IMR-90 (cell line): Measurements from ENCODE around the gene GADL1. TPM values are rescaled to one million over a fixed set of nuclear protein-coding genes. Genes with fewer than 3 reads are reported as not detected.

Source experiments
- ATAC-seq: fragments of 200-7000 bp; cut with Tn5 transposase; 2 replicates; pipeline ENCODE4 v1.9.1; 2020; ENCODE audit warnings: low read depth, mild to moderate bottlenecking, moderate library complexity
- BruUV-seq: library from RNA; stranded (reverse); fragments of 400-500 nt; replicated peaks from 2 replicates; lab custom pipeline; 2021; lab: Mats Ljungman, UMichigan
- CTCF ChIA-PET: fragments of 300-600 bp; formaldehyde crosslinking; extraction: SDS; loops from one replicate; lab custom pipeline; 2021; ENCODE audit warnings: antibody characterized with exemption; lab: Yijun Ruan, JAX
- POLR2A ChIA-PET: fragments of 300-600 bp; sonication (Branson Sonifier 250); formaldehyde crosslinking; loops from one replicate; lab custom pipeline; 2022; ENCODE audit warnings: antibody characterized with exemption; ENCODE audit not compliant: unreplicated experiment; lab: Charles Lee
- DNase-seq: peaks from one replicate; pipeline ENCODE4 v3.0.0; 2013
- H2AFZ ChIP-seq: replicated peaks from 2 replicates; pipeline ENCODE3; 2013; ENCODE audit warnings: low read length, mild to moderate bottlenecking; ENCODE audit not compliant: poor library complexity
- H2AK5ac ChIP-seq: 2 replicates; pipeline ENCODE4 v1.6.1; 2013; ENCODE audit warnings: low read depth, low read length, inconsistent platforms
- H2AK9ac ChIP-seq: replicated peaks from 2 replicates; pipeline ENCODE3; 2013; ENCODE audit warnings: mild to moderate bottlenecking, low read depth, low read length, moderate library complexity; ENCODE audit not compliant: poor library complexity
- H2BK120ac ChIP-seq: 2 replicates; pipeline ENCODE4 v1.6.1; 2013; ENCODE audit warnings: low read depth, low read length, inconsistent platforms
- H2BK15ac ChIP-seq: 3 replicates; pipeline ENCODE4 v1.6.1; 2013; ENCODE audit warnings: low read depth, low read length, inconsistent platforms
- H2BK20ac ChIP-seq: 2 replicates; pipeline ENCODE4 v1.6.1; 2013; ENCODE audit warnings: low read depth, mild to moderate bottlenecking, inconsistent platforms, low read length, moderate library complexity
- H2BK5ac ChIP-seq: 2 replicates; pipeline ENCODE4 v1.6.1; 2013; ENCODE audit warnings: mild to moderate bottlenecking, low read depth, low read length, inconsistent platforms; ENCODE audit not compliant: poor library complexity, severe bottlenecking
- H3K14ac ChIP-seq: replicated peaks from 2 replicates; pipeline ENCODE4 v1.6.1; 2013; ENCODE audit warnings: low read depth, low read length, inconsistent platforms
- H3K18ac ChIP-seq: 2 replicates; pipeline ENCODE4 v1.6.1; 2013; ENCODE audit warnings: low read depth, low read length, control low read depth
- H3K23ac ChIP-seq: 2 replicates; pipeline ENCODE4 v1.6.1; 2013; ENCODE audit warnings: low read depth, low read length, inconsistent platforms
- H3K27ac ChIP-seq: 2 replicates; pipeline ENCODE4 v1.5.1; 2013; ENCODE audit warnings: mild to moderate bottlenecking, control low read depth, low read length; ENCODE audit not compliant: insufficient read depth
- H3K27me3 ChIP-seq: 2 replicates; pipeline ENCODE4 v1.6.1; 2013; ENCODE audit warnings: low read length; ENCODE audit not compliant: control insufficient read depth, insufficient read depth
- H3K36me3 ChIP-seq: 2 replicates; pipeline ENCODE4 v1.6.1; 2013; ENCODE audit warnings: low read length, mixed read lengths; ENCODE audit not compliant: control insufficient read depth, insufficient read depth
- H3K4ac ChIP-seq: 2 replicates; pipeline ENCODE4 v1.6.1; 2013; ENCODE audit warnings: low read depth, low read length, inconsistent platforms
- H3K4me1 ChIP-seq: 2 replicates; pipeline ENCODE4 v1.6.1; 2013; ENCODE audit warnings: low read length, mixed read lengths; ENCODE audit not compliant: control insufficient read depth, insufficient read depth
- H3K4me2 ChIP-seq: 2 replicates; pipeline ENCODE4 v1.6.1; 2013; ENCODE audit warnings: low read depth, mild to moderate bottlenecking, control low read depth, low read length, moderate library complexity
- H3K4me3 ChIP-seq: 2 replicates; pipeline ENCODE4 v1.5.1; 2013; ENCODE audit warnings: low read depth, mild to moderate bottlenecking, control low read depth, low read length, moderate library complexity; ENCODE audit not compliant: insufficient read depth
- H3K56ac ChIP-seq: 2 replicates; pipeline ENCODE4 v1.6.1; 2013; ENCODE audit warnings: low read length, inconsistent platforms; ENCODE audit not compliant: insufficient read depth; ENCODE audit errors: extremely low read depth
- H3K79me1 ChIP-seq, 2 experiments: 2 replicates each; pipeline ENCODE4 v1.6.1; 2013; ENCODE audit warnings: low read length in 2 of 2, inconsistent platforms in 1 of 2, low read depth in 1 of 2
- H3K9ac ChIP-seq: 2 replicates; pipeline ENCODE4 v1.6.1; 2013; ENCODE audit warnings: low read depth, low read length, control low read depth
- H3K9me1 ChIP-seq: 2 replicates; pipeline ENCODE4 v1.6.1; 2013; ENCODE audit warnings: low read length, inconsistent platforms; ENCODE audit not compliant: insufficient read depth
- H3K9me3 ChIP-seq: 2 replicates; pipeline ENCODE4 v1.6.1; 2013; ENCODE audit warnings: low read length; ENCODE audit not compliant: control insufficient read depth, insufficient read depth
- H4K20me1 ChIP-seq: 2 replicates; pipeline ENCODE4 v1.6.1; 2013; ENCODE audit warnings: low read length, inconsistent platforms; ENCODE audit not compliant: insufficient read depth
- H4K5ac ChIP-seq: 2 replicates; pipeline ENCODE4 v1.6.1; 2013; ENCODE audit warnings: mild to moderate bottlenecking, low read depth, low read length, control low read depth
- H4K8ac ChIP-seq, 2 experiments: 2 replicates each; pipeline ENCODE4 v1.6.1; 2013; ENCODE audit warnings: low read depth in 2 of 2, low read length in 2 of 2, control low read depth in 1 of 2, inconsistent platforms in 1 of 2
- H4K91ac ChIP-seq: 2 replicates; pipeline ENCODE4 v1.6.1; 2013; ENCODE audit warnings: low read depth, low read length, inconsistent platforms; ENCODE audit not compliant: insufficient read depth
- BHLHE40 ChIP-seq: fragments of 150-350 bp; IDR thresholded peaks from 2 replicates; pipeline ENCODE4 v1.6.1; 2016; ENCODE audit warnings: mild to moderate bottlenecking, low read depth, low read length
- CEBPB ChIP-seq: IDR thresholded peaks from 2 replicates; pipeline ENCODE4 v1.6.1; 2012; ENCODE audit warnings: low read depth, low read length, improper control_type of control experiment
- FOS ChIP-seq: fragments of 150-350 bp; IDR thresholded peaks from 2 replicates; pipeline ENCODE4 v1.6.1; 2016; ENCODE audit warnings: low read depth, low read length
- MAFK ChIP-seq: IDR thresholded peaks from 2 replicates; pipeline ENCODE4 v1.6.1; 2012; ENCODE audit warnings: low read depth, low read length, improper control_type of control experiment
- MAZ ChIP-seq: IDR thresholded peaks from 2 replicates; pipeline ENCODE4 v1.6.1; 2012; ENCODE audit warnings: low read depth, mild to moderate bottlenecking, low read length, improper control_type of control experiment, moderate library complexity, borderline replicate concordance
- MXI1 ChIP-seq: IDR thresholded peaks from 2 replicates; pipeline ENCODE4 v1.6.1; 2012; ENCODE audit warnings: low read depth, mild to moderate bottlenecking, low read length, moderate library complexity, borderline replicate concordance
- NFE2L2 ChIP-seq: fragments of 150-350 bp; IDR thresholded peaks from 2 replicates; pipeline ENCODE4 v1.6.1; 2016; ENCODE audit warnings: low read depth, mild to moderate bottlenecking, low read length
- RAD21 ChIP-seq: IDR thresholded peaks from 2 replicates; pipeline ENCODE4 v1.6.1; 2012; ENCODE audit warnings: low read length, improper control_type of control experiment
- RCOR1 ChIP-seq: IDR thresholded peaks from 2 replicates; pipeline ENCODE4 v1.6.1; 2012; ENCODE audit warnings: mild to moderate bottlenecking, low read length, improper control_type of control experiment; ENCODE audit not compliant: insufficient replicate concordance
- RFX5 ChIP-seq: IDR thresholded peaks from 2 replicates; pipeline ENCODE4 v1.8.0; 2012; ENCODE audit warnings: low read depth, mild to moderate bottlenecking, low read length, moderate library complexity
- SMC3 ChIP-seq: fragments of 150-350 bp; IDR thresholded peaks from 2 replicates; pipeline ENCODE4 v1.6.1; 2016; ENCODE audit warnings: low read depth, mild to moderate bottlenecking, antibody characterized with exemption, low read length, moderate library complexity
- dilution Hi-C: fragments of 300-500 bp; cut with HindIII; formaldehyde crosslinking; loops from one replicate; pipeline ENCODE4 v1.14.3; 2018; ENCODE audit warnings: low sequenced_read_pairs; ENCODE audit not compliant: unreplicated experiment
- in situ Hi-C: fragments of 300-500 bp; cut with MboI; formaldehyde crosslinking; loops from 3 replicates; pipeline ENCODE4 v1.14.3; 2019; ENCODE audit warnings: low sequenced_read_pairs, inconsistent platforms, mixed read lengths
- intact Hi-C: fragments of 100-400 bp; cut with micrococcal nuclease; formaldehyde crosslinking; loops from 2 replicates; pipeline ENCODE4 v1.10.0; 2022
- polyA plus RNA-seq, 3 experiments: library from polyadenylated mRNA; depleted of rRNA; stranded (reverse); fragments of >200 nt; gene quantifications; 2 replicates each; pipeline ENCODE4 v1.2.3, GENCODE V29; 2012; ENCODE audit warnings: low replicate concordance in 1 of 3
- total RNA-seq: library from RNA; depleted of rRNA; stranded (reverse); fragments of >200 nt; gene quantifications from 2 replicates; pipeline ENCODE4 v1.2.3, GENCODE V29; 2012
- TF ChIP-seq, protein P1 (sequence below): fragments of 150-350 bp; IDR thresholded peaks from 2 replicates; pipeline ENCODE4 v1.6.1; 2016; ENCODE audit warnings: low read depth, mild to moderate bottlenecking, low read length, moderate library complexity, borderline replicate concordance
- TF ChIP-seq, protein P2 (sequence below): fragments of 150-350 bp; IDR thresholded peaks from 2 replicates; pipeline ENCODE4 v1.6.1; 2017; ENCODE audit warnings: mild to moderate bottlenecking, antibody characterized with exemption, low read length, low read depth

GADL1 gene
- total and polyA plus RNA-seq, 2 of the 4 experiments (the other 2 are of a cell fraction): not detected

GRCh38 chr3:30743641-30744317 is 150.7 kb downstream of the GADL1 start:
- H2BK120ac ChIP-seq: no peak overlapping the region
- H2AK5ac ChIP-seq: no peak overlapping the region
- no peak overlapping the region for H4K5ac ChIP-seq
- H3K4me1 ChIP-seq: peaks cover 7% of the 10 kb centered on the region
- no peak overlapping the region for H2BK20ac ChIP-seq
- no peak overlapping the region for H3K18ac ChIP-seq
- no peak overlapping the region for H4K8ac ChIP-seq
- no peaks in the 10 kb centered on the region for H4K20me1 ChIP-seq
- H3K9me1 ChIP-seq: no peaks in the 10 kb centered on the region
- no peak overlapping the region for H3K9ac ChIP-seq
- in situ Hi-C loops (no loop called here), dilution Hi-C loops (no loop called here), intact Hi-C loops (loop anchor here (10.0 kb wide), 1 partner anchor 199 kb away; no protein-coding TSS in a partner anchor)
- H3K4me2 ChIP-seq: no peak overlapping the region
- H3K27ac ChIP-seq: no peak overlapping the region
- H2AK9ac ChIP-seq: no peak overlapping the region
- H2BK15ac ChIP-seq: no peak overlapping the region
- H4K91ac ChIP-seq: no peak overlapping the region
- TF ChIP-seq MAZ (no peak), MXI1 (no peak), SMC3 (no peak), FOS (no peak), RAD21 (no peak), CEBPB (no peak), RCOR1 (no peak), MAFK (no peak), NFE2L2 (no peak), BHLHE40 (no peak), RFX5 (no peak)
- TF ChIP-seq, protein P1, sequence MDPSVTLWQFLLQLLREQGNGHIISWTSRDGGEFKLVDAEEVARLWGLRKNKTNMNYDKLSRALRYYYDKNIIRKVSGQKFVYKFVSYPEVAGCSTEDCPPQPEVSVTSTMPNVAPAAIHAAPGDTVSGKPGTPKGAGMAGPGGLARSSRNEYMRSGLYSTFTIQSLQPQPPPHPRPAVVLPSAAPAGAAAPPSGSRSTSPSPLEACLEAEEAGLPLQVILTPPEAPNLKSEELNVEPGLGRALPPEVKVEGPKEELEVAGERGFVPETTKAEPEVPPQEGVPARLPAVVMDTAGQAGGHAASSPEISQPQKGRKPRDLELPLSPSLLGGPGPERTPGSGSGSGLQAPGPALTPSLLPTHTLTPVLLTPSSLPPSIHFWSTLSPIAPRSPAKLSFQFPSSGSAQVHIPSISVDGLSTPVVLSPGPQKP: no peak
- TF ChIP-seq, protein P2, sequence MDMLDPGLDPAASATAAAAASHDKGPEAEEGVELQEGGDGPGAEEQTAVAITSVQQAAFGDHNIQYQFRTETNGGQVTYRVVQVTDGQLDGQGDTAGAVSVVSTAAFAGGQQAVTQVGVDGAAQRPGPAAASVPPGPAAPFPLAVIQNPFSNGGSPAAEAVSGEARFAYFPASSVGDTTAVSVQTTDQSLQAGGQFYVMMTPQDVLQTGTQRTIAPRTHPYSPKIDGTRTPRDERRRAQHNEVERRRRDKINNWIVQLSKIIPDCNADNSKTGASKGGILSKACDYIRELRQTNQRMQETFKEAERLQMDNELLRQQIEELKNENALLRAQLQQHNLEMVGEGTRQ: no peak
- no peak overlapping the region for H3K4ac ChIP-seq
- no peak overlapping the region for H2AFZ ChIP-seq
- ChIA-PET CTCF (interaction anchor here (1.4 kb wide), 1 partner anchor 23 kb away, joined by 3 read pairs; no protein-coding TSS in a partner anchor), POLR2A (no interaction called here)
- no peak overlapping the region for H3K56ac ChIP-seq
- no peaks in the 10 kb centered on the region for H3K27me3 ChIP-seq
- no TSS peak for BruUV-seq
- ATAC-seq (no peak), DNase-seq (no peak)
- no peaks in the 10 kb centered on the region for H3K79me1 ChIP-seq
- H3K36me3 ChIP-seq: no peaks in the 10 kb centered on the region
- no peak overlapping the region for H3K23ac ChIP-seq
- no peaks in the 10 kb centered on the region for H3K9me3 ChIP-seq
- no peak overlapping the region for H3K4me3 ChIP-seq
- no peak overlapping the region for H3K14ac ChIP-seq
- H2BK5ac ChIP-seq: no peak overlapping the region
